Esophagus squamous epithelium (tissue), 4 donors: ENCODE data around the gene HMMR.

ENCODE experiments used
- CTCF ChIP-seq, 6 experiments: fragments of 450-650 bp in 4 of 6; fragments of 200-600 bp in 2 of 6; sonication (generic) in 2 of 6; IDR thresholded peaks; one replicate each; pipeline ENCODE4 v1.5.1; 2016 to 2019; ENCODE audit warnings: antibody characterized with exemption in 6 of 6, mild to moderate bottlenecking in 4 of 6, moderate library complexity in 4 of 6
- POLR2A ChIP-seq, 4 donors: fragments of 450-650 bp; IDR thresholded peaks; one replicate each; pipeline ENCODE4 v1.6.1; 2017; ENCODE audit warnings: antibody characterized with exemption in 4 of 4, mild to moderate bottlenecking in 4 of 4, moderate library complexity in 3 of 4

- TF ChIP-seq POLR2A (IDR thresholded peaks at IDR 0.05) (no peak), CTCF (IDR thresholded peaks at IDR 0.05) (no peak)
Observed at GRCh38 chr5:163459462-163459818, 992 bp upstream of the HMMR start.
